GM19351 (cell line): Measurements from ENCODE around the gene RPS4Y1.
"Not testable (repeated sequence)": the region's sequence is repeated elsewhere in the genome, so short reads cannot be mapped to it uniquely, and the experiment has no call there.

Experiments used
- ATAC-seq: cut with Tn5 transposase; IDR thresholded peaks from one replicate; pipeline ENCODE4 v1.9.1; 2021; ENCODE audit warnings: mild to moderate bottlenecking, moderate library complexity; ENCODE audit not compliant: unreplicated experiment

Gene RPS4Y1

GRCh38 chrY:2841471-2841893 is at the start of gene RPS4Y1:
TSS of gene RPS4Y1 (plus strand) at chrY:2841602. CDS start at chrY:2841625, 23 bp downstream.
- no peak for ATAC-seq

DNA sequence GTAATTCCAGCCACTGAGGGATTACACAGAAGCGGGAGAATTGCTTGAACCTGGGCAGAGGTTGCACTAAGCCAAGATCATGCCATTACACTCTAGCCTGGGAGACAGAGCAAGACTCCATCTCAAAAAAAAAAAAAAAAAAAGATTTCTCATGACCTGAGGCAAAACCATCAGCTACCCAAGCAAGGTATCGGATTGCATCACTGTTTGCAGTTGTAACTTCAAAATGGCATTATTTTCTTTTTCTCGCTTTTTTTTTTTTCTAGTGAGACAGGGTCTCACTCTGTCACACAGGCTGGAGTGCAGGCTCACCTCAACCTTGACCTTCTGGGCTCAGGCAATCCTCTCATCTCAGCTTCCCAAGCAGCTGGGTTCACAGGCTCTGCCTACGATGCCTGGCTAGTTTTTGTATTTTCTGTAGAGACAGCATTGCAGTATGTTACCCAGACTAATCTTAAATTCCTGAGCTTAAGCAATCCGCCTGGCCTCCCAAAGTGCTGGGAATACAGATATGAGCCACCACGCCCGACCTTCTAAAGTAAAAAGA is 44.4 kb upstream of the RPS4Y1 start:
- ATAC-seq = no peak

GRCh38 chrY:2797991-2798390 is 43.4 kb upstream of the RPS4Y1 start:
- ATAC-seq = no peak

GRCh38 chrY:2800246-2800645 is 41.2 kb upstream of the RPS4Y1 start:
- no peak for ATAC-seq

DNA sequence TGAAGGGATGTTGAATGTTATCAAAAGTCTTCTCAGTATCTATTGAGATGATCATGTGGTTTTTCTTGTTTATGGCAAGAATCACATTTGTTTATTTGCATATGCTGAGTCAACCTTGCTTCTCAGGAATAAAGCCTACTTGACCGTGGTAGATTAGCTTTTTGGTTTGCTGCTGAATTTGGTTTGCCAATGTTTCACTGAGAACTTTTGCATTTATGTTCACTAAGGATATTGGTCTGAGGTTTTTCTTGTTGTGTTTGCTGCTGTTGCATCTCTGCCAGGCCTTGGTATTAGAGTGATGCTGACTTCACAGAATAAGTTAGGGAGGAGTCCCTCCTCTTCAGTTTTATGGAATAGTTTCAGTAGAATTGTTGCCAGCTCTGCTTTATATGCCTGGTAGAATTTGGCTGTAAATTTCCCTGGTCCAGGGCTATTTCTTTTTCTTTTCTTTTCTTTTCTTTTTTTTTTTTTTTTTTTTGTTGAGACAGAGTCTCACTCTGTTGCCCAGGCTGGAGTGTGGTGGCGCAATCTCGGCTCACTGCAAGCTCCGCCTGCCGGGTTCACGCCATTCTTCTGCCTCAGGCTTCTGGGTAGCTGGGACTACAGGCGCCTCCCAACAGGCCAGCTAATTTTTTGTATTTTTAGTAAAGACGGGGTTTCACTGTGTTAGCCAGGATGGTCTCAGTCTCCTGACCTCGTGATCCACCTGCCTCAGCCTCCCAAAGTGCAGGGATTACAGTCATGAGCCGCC is 24.1 kb upstream of the RPS4Y1 start:
- not testable (repeated sequence) for ATAC-seq

DNA sequence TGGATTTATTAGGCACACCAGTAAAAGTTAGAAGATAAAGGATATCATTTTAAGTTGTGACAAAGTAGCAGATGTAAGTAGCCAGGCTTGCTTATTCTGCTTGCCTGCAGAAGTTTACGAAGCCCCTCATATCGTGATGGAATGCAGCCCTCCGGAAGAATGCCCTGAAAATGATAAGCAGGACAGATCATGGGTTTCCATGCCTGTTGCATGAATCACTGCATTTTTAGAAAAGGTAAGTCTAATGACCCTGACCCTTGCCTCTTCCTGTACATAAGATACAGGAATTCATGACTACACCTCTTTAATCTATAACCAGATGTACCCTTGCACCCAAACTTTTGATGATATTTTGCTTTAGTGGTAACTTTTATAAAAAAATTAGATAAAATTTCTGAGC is 16.9 kb upstream of the RPS4Y1 start:
- no peak for ATAC-seq

GRCh38 chrY:2828497-2828896 is 12.9 kb upstream of the RPS4Y1 start:
- no peak for ATAC-seq

DNA sequence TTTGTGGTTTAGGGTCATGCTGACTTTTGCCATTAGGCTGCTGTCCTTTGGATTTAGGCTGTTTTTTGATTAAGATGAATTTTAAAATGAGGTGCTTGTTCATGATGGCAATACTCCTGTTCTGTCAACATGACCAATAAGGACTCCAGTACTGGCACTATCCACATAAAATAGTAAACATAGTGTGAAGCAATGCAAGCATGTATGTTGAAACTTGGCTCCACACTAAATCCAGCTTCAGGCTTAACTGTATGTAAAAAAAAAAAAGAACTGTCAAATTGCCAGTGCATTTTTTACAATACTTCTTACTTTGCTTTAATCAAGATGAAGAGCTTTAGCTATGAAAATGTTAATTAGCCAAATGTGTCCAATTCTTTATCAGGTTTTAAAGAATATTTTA is 6.2 kb upstream of the RPS4Y1 start:
- no peak for ATAC-seq

DNA sequence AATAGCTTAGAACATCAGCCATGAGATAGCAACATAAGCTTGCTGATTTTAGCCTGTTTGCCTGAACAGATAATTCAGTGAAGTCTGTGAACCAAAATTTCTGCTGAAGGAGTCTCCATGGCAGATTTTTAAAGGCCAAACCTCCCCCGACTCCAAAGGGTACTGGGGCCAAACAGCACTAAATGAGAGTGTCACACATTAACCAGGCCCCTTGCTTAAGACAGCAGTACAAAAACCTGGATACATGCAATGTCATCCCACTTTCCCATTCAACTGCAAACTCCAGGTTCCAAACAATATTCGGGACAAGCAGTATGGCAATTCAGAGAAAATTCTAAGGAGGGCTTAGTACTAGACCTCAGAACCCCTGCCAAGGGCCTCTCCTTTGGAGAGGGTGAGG is 4.3 kb upstream of the RPS4Y1 start:
- no peak for ATAC-seq

DNA sequence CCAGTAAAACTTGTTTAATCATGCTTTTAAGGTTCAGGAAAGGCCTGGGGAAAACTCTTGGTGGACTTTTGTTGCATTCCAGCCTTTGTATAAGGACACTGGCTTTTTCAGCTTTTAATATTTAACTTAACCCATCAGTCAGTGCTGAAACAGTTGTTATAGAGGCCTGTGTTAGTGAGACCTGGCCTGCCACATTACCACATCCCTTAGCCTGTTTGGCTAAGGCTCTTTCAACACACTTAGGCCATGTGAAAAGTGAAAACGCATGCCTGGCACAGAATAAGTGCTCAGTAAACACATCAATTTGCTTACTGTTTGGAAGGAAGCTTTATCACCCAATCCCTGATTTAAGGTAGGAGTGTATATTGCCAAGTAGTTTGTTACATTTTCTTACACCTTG is 3.5 kb upstream of the RPS4Y1 start:
- no peak for ATAC-seq

DNA sequence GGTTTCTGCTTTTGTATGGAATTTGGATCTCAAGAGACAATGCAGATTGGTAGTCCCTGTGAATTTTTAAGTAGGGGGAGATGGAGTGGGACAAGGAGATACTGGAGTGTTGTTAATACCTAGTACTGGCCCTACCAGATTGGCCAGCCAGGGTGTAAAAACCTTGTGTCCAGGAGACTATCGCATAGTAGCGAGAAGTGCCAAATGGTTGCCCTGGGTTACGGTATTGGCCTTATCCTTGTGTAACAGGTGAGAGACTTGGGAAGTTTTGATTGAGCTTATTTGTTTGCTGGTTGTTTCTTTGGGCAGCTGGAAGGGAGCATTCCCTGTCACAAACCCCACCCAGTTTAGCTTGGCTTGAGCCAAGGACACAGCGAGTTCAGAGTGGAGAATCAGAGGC is 5.4 kb downstream of the RPS4Y1 start:
- no peak for ATAC-seq

- no peak for ATAC-seq
Observed at GRCh38 chrY:2848384-2848783, 7.0 kb downstream of the RPS4Y1 start.

DNA sequence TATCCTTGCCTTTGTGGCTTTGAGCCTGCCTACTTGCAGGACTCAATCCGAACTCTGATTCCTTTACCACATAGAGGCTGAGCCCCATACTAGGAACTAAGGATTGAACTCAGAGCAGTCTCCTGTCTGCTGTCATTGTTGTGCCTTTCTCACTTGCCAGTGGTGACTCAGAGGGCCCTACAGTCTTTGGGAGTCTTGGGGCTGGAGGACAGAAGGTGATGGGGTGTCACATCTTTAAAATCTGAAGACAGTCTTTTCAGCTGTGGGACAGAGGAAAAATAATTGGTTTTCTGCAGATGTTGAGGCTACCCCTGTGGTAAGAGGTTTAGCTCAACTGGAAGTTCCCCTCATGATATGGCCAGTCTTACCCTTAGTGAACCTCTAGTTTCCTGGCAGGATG is 8.0 kb downstream of the RPS4Y1 start:
- no peak for ATAC-seq

DNA sequence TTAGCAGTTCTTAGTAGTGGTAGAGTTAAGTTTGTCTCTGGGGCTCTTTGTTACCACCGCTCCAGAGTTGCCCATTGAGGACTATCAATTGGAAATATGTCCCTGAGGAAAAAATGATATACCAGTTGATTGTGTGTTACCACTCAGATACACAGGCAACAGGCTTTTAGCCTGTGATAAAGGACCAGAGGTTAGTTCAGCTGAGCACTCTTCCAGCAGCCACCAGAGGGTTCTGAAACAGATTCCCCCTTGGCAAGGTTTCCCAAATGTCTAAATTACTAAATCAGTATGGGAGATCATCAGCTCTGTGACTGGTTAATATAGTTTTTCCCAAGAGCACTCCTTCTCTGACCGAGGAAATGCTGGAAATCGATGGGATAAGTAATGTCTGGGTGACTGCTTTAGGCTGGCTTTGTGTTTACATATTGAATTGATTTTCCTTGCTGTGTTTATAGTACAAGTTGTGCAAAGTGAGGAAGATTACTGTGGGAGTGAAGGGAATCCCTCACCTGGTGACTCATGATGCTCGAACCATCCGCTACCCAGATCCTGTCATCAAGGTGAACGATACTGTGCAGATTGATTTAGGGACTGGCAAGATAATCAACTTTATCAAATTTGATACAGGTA is 12.9 kb downstream of the RPS4Y1 start:
- no peak for ATAC-seq

DNA sequence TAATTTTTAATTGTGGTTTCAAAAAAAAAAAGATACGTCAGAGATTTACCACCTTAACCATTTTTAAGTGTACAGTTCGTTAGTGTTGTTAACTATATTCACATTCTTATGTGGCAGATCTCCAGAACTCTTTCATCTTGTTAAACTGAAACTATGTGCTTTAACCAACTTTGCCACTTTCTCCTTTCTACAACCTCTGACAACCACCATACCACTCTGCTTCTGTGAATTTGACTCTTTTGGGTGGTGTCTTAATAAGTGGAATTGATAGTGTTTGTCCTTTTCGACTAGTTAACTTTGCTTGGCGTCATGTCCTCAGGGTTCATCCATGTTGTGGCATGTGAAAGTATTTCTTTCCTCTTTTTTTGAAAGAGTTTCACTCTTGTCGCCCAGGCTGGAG is 15.7 kb downstream of the RPS4Y1 start:
- ATAC-seq = no peak

DNA sequence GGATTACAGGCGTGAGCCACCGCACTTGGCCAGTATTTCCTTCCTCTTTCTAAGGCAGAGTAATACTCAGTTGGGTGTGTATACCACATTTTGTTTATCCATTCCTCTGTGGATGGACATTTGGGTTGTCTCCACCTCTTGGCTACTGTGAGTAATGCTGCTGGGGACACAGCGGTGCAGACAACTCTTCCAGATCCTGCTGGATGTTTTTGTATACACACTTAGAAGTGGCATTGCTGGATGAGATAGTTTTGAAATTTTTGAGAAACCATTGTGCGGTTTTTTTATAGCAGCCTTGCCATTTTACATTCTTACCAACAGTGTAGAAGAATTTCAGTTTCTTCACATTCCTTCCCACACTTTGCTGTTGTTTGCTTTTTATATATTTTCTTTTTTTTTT is 16.3 kb downstream of the RPS4Y1 start:
- no peak for ATAC-seq

DNA sequence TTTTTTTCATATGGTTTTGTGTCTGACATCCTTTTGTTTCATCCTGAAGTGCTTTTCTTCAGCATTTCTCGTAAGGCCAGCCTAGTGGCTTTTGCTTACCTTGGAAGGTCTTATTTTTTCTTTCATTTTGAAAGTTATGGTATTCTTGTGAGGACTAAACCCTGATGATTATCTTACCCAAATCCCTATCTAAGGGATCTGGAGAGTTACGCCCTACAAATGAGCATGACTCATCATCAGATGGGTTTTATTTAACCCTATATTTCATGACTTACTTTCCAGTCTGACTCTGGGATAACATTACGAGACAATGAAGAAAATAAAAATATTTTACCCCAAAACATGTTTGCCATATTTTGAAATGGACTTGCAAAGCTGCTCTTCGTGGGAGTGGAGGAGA is 18.4 kb downstream of the RPS4Y1 start:
- no peak for ATAC-seq

DNA sequence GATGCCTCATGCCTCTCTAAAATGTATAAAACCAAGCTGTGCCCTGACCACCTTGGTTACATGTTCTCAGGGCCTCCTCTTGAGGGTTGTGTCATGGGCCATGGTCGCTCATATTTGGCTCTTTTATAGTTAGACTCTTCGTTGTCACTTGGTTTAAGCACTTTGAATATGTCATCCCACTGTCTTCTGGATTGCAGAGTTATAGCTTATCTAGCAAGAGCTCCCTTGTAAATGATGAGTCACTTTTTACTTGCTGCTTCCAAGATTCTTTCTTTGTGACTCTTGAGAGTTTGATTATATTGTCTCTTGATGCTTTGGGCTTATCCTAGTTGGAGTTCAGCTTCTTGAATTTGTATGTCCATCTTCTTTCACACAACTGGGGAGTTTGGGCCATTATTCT is 19.1 kb downstream of the RPS4Y1 start:
- no peak for ATAC-seq

GRCh38 chrY:2866581-2866980 is 25.2 kb downstream of the RPS4Y1 start:
- no peak for ATAC-seq

DNA sequence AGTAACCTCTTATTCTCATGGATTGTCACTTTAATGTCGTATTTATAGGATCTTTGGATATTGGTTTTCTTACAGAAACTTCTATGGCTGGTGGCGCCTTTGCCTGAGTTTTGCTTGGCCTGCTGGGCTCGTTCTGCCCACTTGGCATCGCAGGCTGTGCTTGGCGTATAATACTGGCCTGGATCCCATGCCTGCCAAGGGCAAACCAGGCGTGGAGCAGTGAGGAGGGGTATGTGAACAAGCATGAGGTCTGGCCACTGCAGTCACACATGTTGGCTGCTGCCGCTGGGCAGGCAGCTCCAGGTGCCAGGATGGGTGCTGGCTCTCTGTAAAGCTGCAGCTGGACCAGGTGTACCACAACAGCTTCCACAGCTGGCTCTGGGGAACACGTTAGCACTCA is 26.1 kb downstream of the RPS4Y1 start:
- no peak for ATAC-seq

GRCh38 chrY:2868035-2868607 is 26.7 kb downstream of the RPS4Y1 start:
- ATAC-seq = no peak

GRCh38 chrY:2872234-2872633 is 30.8 kb downstream of the RPS4Y1 start:
- ATAC-seq = not testable (repeated sequence)
